NCI-H1105 (cell line): ENCODE data around the gene PRRX2.

Experiments used
- DNase-seq: peaks from one replicate; lab custom pipeline; 2025; lab: John Stamatoyannopoulos, UW

The PRRX2 gene

GRCh38 chr9:129709438-129710168 lies 44.2 kb downstream of the PRRX2 start:
- DNase-seq = no peak

- DNase-seq = no peak
Measured at GRCh38 chr9:129710169-129710453, 44.7 kb downstream of the PRRX2 start.

- no peak for DNase-seq
Measured at GRCh38 chr9:129712634-129713401, 47.4 kb downstream of the PRRX2 start.

- no peak for DNase-seq
Measured at GRCh38 chr9:129713402-129713679, 47.9 kb downstream of the PRRX2 start.

- no peak for DNase-seq
Measured at GRCh38 chr9:129714511-129715061, 49.1 kb downstream of the PRRX2 start.

GRCh38 chr9:129716091-129716490 lies 50.6 kb downstream of the PRRX2 start:
- no peak for DNase-seq

GRCh38 chr9:129717991-129718390 lies 52.5 kb downstream of the PRRX2 start:
- DNase-seq = no peak

- no peak for DNase-seq
Measured at GRCh38 chr9:129718647-129719046, 53.2 kb downstream of the PRRX2 start.

- no peak for DNase-seq
Measured at GRCh38 chr9:129719135-129719534, 53.7 kb downstream of the PRRX2 start.

- DNase-seq = no peak
Measured at GRCh38 chr9:129720181-129720864, 54.9 kb downstream of the PRRX2 start.

- no peak for DNase-seq
Measured at GRCh38 chr9:129720865-129721545, 55.6 kb downstream of the PRRX2 start.

- DNase-seq = no peak
Measured at GRCh38 chr9:129722913-129723312, 57.5 kb downstream of the PRRX2 start.

- DNase-seq = no peak
Measured at GRCh38 chr9:129724456-129725190, 59.2 kb downstream of the PRRX2 start.

- no peak for DNase-seq
Measured at GRCh38 chr9:129725795-129726251, 60.4 kb downstream of the PRRX2 start.

- peak; percentile 21 for DNase-seq
Measured at GRCh38 chr9:129726322-129727160, 61.1 kb downstream of the PRRX2 start.

- no peak for DNase-seq
Measured at GRCh38 chr9:129728744-129729143, 63.3 kb downstream of the PRRX2 start.

- DNase-seq = no peak
Measured at GRCh38 chr9:129731477-129732085, 66.1 kb downstream of the PRRX2 start.

GRCh38 chr9:129732100-129732499 lies 66.7 kb downstream of the PRRX2 start:
- DNase-seq = no peak

- no peak for DNase-seq
Measured at GRCh38 chr9:129732946-129733631, 67.6 kb downstream of the PRRX2 start.

- DNase-seq = no peak
Measured at GRCh38 chr9:129733632-129733953, 68.1 kb downstream of the PRRX2 start.
